ENCODE measurements around the gene HNF4A.

The HNF4A gene

DNA sequence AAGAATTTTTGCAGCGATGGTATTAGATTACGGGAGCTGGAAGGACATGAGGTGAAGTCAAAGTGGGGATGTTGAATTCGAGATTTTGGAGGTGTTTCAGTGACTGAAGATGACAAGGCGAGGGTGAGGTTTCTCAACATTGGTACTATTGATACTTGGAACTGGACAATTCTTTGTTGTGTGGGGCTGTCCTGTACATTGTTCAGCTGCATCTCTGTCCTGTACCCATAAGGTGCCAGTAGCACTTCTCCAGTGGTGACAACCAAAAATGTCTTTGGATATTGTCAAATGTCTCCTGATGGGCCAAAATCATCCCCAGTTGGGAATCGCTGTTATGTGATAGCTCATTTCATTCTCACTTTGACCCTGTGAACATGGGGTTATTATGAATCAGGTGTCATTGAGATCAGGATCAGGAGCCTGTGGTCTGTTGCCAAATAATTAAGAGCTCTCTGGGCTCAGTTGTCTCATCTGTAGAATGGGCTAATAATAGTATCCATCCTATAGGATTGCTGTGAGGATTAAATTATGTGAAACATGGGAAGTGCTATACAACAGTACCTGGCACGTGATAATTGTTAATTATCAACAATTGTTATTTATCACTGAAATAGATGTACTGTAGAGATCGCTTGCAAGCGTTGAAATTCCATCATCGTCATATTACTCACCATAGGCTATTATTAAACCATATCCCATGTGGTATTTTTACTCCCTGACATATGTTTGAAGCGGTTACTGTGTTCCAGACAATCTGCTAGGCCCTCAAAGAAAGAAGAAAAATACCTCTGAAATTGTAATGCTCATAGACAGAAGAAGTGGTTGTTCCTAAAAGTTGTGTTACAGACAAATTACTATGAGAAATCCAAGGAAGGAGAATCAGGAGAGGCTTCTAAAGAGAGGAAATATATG is 71.6 kb downstream of the HNF4A start:
- DNase-seq: no peak

GRCh38 chr20:44427804-44428173 is 72.3 kb downstream of the HNF4A start:
- DNase-seq: no peak

DNA sequence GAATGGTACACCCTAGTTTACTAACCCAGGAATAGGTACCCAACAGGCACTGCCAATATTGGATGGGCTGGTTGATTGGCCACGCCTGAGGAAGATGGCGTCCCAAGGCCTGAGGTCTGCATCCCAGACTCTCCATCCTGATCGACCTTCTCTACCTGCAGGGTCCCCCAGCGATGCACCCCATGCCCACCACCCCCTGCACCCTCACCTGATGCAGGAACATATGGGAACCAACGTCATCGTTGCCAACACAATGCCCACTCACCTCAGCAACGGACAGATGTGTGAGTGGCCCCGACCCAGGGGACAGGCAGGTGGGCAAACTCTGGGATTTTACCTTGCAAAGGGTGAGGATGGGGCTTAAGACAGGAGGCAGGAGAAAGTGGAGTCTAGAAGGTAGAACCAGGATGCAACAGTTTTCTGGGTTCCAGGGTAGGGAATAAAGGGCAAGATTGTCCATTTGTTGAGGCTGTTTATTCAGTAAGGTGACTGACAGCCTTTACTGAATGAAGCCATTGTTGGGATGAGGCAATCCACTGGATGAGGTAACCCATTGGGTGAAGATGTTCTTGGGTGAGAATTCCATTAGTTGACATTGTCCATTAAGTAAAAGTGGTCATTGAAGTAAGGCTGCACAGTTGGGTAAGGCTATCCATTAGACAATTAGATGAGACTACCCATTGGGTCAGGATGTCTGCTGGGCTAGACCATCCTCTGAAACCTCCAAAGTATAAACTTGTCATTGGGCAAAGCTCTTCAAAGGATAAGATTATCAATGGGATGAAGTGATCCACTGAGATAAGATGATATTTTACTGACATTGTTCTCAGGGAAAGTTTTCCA is 72.9 kb downstream of the HNF4A start:
- no peak for DNase-seq

DNA sequence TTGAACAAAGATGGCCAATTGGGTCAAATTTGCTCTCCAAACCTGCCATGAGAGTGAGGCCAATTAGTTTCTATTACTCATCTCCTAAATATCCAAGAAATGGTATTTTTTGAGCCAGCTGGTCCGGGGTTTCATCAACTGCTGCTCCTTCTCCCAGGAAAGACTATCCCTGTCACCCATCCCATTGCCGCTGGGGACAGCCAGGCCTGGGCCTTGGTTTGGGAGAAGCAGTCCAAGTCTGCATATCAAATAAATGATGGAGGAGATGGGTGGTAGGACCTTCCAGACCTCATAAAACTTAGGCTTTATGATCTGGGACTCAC is 73.5 kb downstream of the HNF4A start:
- no peak for DNase-seq

- no peak for DNase-seq
Measured at GRCh38 chr20:44429419-44430269, 74.1 kb downstream of the HNF4A start.

DNA sequence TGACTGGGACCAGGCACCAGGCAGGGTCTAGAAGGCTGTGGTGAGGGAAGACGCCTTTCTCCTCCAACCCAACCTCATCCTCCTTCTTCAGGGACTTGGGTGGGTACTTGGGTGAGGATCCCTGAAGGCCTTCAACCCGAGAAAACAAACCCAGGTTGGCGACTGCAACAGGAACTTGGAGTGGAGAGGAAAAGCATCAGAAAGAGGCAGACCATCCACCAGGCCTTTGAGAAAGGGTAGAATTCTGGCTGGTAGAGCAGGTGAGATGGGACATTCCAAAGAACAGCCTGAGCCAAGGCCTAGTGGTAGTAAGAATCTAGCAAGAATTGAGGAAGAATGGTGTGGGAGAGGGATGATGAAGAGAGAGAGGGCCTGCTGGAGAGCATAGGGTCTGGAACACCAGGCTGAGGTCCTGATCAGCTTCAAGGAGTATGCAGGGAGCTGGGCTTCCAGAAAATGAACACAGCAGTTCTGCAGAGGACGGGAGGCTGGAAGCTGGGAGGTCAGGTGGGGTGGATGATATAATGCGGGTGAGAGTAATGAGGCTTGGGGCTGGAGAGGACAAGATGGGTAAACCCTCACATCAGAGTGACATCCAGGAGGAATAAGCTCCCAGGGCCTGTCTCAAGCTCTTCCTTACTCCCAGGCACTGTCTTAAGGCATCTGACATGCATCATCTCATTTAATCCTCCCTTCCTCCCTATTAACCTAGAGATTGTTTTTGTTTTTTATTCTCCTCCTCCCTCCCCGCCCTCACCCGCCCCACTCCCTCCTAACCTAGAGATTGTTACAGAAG is 75.0 kb downstream of the HNF4A start:
- no peak for DNase-seq

DNA sequence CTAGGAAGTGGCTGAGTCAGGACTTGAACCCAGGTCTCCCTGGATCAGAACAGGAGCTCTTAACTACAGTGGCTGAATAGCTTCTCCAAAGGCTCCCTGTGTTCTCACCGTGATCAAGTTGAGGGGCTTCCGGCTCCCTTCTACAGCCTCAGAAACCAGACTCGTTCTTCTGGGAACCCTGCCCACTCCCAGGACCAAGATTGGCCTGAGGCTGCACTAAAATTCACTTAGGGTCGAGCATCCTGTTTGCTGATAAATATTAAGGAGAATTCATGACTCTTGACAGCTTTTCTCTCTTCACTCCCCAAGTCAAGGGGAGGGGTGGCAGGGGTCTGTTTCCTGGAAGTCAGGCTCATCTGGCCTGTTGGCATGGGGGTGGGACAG is 75.6 kb downstream of the HNF4A start:
- DNase-seq: no peak

GRCh38 chr20:44431502-44432234 is 76.2 kb downstream of the HNF4A start:
- DNase-seq: no peak

GRCh38 chr20:44432618-44433577 is 77.4 kb downstream of the HNF4A start:
- DNase-seq: no peak

DNA sequence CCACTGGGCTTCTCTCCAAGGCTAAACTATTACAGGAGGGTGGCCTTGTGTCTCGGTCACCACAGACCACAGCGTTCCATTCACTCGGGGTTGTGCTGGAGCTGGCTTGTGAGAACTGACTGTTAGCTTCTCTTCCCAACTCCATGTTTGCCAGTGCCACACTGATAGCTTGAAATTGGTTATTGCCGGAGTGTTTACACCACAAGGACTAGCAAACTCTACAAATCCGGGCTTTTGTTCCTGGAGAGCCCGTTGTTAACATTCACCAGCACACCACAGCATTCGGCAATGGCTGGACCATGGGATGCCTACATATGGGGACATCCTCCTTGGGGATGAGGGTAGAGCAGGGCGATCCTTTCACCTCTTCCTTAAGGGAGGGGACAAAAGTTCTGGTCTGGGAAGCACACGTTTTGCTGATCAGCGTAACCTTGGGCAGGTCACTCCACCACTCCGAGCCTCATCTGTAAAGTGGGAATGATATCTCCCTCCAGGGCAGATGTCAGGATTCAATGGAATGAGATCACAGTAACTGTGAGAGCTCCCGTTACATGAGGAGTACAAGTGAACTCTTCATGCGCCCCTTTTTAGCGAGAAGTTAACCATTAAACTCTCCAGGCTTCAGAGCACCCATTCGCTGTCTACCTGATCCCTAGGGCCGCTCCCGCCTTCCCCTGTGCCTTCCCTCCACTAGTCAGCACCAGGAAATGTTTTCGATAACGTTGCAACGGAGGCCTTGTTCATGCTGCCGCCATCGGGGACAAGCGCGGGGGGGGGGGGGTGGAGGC is 78.4 kb downstream of the HNF4A start:
- DNase-seq: no peak

GRCh38 chr20:44435630-44436335 is 80.3 kb downstream of the HNF4A start:
- DNase-seq: no peak

DNA sequence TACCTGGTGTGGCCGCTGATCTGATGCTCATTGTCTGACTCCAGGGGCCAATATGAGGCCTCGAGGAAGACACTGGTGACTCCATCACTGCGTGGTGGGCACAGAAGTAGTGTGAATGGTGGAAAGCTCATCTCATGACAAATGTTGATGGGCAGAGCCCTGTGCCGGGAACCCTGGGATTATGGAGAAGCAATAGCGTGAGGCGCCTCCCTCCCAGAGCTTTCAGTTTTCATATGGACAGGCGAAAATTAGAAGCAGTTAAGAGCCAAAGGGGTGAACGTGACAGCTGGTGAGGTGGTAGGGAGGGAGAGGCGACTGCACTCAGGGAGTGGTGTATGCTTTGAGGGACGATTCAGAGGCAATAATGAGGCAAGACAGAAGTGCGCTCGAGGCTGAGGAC is 80.9 kb downstream of the HNF4A start:
- no peak for DNase-seq

DNA sequence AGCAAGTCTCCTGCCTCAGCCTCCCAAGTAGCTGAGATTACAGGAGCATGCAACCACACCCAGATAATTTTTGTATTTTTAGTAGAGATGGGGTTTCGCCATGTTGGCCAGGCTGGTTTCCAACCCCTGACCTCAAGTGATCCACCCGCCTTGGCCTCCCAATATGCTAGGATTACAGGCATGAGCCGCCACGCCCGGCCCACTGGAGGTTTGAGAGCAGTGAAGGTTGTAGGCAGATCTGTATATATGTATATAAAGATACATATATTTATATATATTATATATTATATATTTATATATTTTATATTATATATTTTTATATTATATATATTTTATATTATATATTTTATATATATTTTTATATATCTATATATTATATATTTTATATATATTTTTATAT is 82.0 kb downstream of the HNF4A start:
- no peak for DNase-seq

DNA sequence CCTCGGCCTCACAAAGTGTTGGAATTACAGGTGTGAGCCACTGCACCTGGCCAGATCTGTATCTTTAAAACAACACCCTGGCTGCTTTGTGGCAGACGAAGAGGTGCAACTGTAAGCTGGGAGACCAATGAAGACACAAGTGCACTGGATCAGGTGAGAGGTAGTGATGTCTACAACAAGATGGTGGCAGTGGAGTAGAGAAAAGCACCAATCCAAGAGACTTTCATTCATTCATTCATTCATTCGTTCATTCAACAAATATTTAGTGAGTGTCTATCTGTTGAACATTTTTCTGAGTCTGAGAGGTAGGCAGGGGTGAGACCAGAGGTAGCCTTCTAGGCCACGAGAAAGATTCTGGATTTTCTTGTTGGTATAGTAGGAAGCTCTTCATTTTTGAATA is 83.3 kb downstream of the HNF4A start:
- DNase-seq: no peak

DNA sequence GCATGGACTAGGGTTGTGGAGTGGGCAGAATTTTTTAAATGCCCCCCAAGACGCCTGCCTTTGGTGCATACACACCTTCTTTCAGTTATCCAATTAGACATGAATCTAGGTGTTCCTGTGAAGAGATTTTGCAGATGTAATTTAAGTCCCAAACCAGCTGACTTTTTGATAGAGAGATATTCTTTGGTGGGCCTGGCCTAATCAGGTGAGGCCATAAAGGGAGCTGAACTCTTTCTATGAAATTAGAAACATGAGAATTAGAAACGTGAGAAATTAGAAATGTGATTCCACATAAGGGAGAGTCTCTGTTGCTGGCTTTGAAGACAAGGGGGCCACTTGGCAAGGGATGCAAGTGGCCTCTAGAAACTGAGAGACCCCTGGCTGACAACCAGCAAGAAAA is 83.8 kb downstream of the HNF4A start:
- no peak for DNase-seq

GRCh38 chr20:44442298-44443070 is 87.0 kb downstream of the HNF4A start:
- no peak for DNase-seq

GRCh38 chr20:44445742-44446710 is 90.5 kb downstream of the HNF4A start:
- no peak for DNase-seq

Data from NK-92 treated with Interleukin-12 subunit alpha and Interleukin-12 subunit beta, amount 100 ng/mL, for 24 hours (cell line).